CD4-positive, alpha-beta T cell treated with Interleukin-10 for 1 hour (primary cell): Measurements from ENCODE around the gene IFITM10.
"Not testable (repeated sequence)": the region's sequence is repeated elsewhere in the genome, so short reads cannot be mapped to it uniquely, and the experiment has no call there.

Source experiments
- DNase-seq: peaks from one replicate; pipeline ENCODE4 v3.0.0-alpha.2; 2020

Gene IFITM10

DNA sequence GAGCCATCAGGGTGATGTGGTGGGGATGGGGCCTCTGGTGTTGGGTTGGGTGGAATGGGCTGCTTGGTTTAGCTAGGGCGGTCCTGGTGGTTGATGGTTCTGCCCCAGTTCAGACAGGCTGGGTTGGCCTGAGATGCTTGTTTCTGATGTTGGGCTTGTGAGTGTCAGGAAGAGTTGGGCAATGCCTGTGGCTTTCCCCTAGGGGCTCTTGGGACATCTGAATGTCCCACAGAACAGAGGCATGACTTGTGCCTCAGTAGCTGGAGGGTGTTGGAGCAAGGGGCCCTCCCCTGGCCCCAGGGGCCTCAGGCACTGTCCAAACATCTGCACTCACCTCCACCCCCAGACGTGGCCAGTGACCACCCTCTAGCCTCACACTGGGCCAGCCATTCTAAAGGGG is 27.3 kb upstream of the IFITM10 start:
- no peak for DNase-seq

DNA sequence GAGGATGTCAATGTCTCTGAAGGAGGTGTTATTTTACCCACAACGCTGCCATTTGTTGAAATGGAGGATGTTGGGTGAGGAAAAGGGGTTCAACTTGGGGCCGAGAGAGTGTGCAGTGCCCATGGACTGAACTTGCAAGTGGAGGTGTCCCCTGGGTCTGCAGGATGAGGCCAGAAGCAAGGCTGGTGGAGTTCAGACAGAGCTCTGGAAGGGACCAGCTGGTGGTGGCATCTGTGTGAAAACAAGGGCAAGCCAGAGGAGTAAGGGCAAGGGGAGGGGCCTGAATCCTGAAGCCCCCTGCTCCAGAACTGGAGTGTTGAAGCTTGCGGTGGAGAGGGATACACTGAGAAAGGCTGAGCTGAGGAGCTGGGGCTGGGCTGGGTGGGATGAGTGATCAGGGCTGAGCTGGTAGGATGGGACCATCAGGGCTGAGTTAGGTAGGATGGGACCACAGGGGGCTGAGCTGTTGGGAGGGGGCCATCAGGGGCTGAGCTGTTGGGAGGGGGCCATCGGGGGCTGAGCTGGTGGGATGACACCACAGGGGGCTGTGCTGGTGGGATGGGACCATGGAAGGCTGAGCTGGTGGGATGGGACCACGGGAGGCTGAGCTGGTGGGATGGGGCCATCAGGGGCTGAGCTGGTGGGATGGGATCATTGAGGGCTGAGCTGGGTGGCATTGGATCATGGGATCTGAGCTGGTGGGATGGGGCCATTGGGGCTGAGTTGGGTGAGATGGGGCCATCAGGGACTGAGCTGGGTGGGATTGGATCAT is 26.7 kb upstream of the IFITM10 start:
- DNase-seq = no peak

DNA sequence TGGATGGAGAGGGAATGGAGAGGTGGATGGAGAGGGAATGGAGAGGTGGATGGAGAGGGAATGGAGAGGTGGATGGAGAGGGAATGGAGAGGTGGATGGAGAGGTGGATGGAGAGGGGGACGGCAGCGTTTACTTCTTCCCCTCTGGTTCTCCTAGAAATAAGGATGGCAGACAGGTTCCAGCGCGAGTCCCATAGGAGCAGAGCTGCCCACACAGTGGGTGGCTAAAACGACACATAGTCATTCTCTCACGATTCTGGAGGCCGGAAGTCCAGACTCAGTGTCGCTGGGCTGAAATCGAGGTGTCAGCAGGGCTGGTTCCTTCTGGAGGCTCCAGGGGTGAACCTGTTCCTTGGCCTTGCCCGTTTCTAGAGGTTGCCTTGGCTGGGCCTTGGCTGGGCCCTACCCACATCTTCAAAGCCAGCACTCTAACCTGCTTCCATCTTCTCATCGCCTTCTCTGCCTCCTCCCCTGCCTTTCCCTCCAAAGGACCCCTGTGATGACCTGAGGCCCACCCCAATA is 26.0 kb upstream of the IFITM10 start:
- no peak for DNase-seq

DNA sequence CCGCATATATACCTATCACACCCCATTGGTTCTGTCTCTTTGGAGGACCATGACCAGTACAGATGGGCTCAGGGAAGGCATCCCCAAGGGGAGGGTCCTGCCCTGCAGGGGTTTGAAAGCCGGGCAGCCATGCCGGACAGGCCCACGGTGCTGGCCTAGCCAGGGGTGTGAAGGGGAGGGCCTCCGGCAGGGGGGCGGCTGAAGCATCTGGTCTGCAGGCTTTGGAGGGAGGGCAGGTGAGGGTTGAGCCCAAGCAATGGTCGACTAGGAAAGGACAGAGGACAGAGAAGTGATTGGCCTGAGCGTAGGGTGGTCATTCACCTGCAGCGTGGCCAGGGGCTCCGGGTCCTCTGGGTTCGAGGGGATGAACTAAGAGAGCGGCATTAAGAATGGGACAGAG is 24.5 kb upstream of the IFITM10 start:
- DNase-seq = no peak

DNA sequence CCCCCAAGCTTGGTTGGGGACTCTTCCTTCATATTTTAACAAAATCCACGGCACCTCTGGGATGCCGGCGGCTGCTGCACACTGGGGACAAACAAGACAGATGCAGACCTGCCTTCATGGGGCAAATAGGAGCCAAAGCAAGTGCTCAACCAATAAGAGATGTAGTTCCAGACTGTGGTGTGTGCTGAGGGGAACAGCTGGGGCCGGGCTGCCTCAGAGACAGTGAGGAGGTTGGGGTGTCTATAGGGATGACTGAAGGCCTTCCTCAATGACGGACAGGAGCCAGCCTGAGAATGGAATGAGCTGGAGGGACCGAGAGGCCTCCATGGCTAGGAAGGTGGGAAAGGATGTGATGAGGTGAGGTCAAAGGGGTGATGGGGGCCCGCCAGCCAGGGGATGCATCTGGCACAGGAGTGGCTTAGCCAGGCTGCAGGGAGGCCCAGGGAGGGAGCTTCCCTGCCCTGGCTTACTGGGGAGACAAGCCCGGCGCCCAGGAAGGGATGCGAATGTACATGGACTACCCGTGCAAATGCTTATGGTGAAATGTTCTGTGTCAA is 23.7 kb upstream of the IFITM10 start:
- no peak for DNase-seq

DNA sequence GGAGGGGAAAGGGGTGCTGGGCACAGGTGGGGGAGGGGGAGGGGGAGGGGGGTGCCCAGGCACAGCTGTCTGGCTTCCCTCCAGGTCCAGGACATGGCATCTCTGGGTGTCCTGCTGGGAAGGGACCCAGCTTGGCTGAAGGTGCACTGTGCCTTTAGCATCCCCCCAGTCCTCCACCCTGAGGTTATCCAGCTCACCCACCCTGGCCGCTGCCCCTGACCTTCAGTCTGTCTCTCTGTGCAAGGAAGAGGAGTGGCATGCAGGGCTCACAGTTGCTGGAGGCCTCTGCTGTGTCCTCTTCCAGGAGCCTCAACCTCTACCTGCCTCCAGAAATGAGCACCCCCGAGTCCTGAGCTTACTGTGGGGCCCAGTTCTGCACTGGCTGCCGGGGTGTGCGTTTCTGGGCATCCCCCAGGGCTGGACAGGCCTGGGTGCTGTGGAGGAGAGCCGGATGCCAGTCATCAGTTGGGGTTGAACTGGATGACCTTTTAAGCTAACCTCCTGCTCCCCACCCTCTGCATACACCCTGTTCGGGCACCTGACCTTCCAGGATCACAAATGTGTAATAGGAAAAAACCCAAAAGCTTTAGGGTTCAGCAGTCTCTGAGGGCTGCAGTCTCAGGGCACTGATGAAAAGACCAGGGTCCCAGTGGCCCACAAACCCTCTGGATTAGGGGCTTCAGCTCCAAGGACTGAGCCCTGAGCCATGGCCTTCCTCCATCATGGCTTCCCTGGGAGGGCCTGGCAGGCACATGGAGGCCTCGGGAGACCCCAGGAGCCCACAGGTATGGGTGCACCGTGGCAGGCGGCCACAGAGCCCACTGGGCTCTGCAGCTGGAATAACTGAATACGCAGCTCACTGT is 23.0 kb upstream of the IFITM10 start:
- no peak for DNase-seq

DNA sequence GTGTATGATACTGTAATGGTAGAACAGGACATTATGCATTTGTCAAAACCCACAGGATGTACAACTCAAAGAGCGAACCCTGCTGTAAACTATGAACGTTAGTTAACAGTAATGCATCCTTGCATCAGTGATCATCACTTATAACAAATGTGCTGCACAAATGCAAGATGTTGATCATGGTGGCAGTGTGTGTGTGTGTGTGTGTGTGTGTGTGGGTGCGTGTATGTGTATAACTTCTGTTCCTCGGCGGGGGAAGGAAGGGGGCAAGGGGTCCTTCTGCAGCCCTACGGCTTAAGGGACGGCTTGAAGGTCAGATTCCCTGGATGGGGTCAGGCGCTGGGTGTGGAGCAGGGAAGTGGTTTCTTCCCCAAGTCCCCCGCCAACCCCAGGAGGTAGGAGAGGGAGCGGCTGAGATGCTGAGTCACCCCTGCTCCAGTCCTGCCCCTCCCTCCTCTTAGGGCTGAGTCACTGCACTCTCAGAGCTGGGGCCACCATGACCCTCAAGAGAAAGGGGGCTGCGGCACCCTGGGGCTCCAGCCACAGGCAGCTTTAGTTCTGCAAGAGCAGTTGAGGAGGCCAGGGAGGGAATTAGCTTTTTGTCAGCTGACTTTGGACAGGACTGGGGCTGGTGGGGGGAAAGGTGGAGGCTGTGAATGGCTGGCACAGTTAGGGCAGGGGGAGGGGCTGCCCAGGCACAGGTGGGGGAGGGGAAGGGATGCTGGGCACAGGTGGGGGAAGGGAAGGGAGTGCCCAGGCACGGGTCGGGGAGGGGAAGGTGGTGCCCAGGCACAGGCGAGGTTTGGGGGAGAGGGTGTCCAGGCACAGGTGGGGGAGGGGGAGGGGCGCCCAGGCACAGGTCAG is 22.1 kb upstream of the IFITM10 start:
- DNase-seq = peak; percentile 42

DNA sequence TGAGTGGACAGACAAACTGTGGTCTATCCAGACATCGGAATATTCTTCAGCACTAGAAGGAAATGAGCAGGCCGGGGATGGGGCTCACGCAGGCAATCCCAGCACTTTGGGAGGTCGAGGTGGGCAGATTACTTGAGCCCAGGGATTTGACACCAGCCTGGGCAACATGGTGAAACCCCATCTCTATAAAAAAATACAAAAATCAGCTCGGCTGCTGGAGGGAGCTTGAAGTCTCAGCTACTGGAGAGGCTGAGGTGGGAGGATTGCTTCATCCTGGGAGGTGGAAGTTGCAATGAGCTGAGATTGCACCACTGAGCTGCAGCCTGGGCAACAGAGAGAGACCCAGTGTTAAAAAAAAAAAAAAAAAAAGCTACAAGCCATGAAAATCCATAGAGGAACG is 21.3 kb upstream of the IFITM10 start:
- no peak for DNase-seq

DNA sequence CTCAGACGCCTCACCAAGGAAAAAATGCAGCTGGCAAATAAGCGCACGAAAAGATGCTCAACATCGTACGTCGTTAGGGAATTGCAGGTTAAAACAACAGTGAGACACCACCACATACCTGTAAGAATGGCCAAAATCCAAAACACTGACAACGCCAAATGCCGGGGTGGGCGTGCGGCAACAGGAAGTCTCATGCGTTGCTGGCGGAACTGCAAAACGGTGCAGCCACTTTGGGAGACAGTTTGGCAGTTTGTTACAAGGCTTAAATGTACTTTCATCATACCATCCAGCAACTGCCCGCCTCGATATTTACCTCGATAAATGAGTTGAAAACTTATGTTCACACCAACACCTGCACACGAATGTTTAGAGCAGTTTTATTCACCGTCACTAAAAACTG is 20.9 kb upstream of the IFITM10 start:
- no peak for DNase-seq

DNA sequence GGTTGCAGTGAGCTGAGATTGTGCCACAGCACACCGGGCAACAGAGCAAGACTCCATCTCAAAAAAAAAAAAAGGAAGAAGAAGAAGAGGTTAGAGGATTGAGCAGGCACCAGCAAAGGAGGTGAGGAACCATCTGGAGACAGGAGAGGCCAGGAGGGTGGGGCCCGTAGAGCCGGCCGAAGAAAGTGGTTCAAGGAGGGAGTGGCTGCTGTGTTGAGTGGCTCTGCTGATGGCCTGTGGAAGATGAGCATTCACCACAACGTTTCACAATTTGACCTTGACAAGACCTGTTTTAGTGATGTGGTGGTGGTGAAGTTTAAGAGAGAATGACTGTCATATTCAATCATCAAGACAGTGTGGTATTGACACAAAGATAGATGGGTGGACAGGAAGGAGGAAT is 20.1 kb upstream of the IFITM10 start:
- DNase-seq = no peak

DNA sequence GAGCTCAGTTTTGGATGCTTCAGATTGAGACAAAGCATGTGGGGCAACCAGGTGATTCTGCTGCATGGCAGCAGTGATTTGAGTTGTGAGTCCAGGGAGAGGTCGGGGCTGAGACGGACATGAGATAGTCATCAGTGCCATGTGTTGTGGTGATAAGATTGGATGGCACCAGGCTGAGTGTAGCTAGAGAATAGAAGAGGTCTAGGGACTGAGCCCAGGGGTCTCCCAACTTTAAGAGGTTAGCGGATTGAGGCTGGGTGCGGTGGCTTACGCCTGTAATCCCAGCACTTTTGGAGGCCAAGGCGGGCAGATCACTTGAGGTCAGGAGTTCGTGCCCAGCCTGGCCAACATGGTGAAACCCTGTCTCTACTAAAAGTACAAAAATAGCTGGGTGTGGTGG is 19.7 kb upstream of the IFITM10 start:
- DNase-seq = no peak

DNA sequence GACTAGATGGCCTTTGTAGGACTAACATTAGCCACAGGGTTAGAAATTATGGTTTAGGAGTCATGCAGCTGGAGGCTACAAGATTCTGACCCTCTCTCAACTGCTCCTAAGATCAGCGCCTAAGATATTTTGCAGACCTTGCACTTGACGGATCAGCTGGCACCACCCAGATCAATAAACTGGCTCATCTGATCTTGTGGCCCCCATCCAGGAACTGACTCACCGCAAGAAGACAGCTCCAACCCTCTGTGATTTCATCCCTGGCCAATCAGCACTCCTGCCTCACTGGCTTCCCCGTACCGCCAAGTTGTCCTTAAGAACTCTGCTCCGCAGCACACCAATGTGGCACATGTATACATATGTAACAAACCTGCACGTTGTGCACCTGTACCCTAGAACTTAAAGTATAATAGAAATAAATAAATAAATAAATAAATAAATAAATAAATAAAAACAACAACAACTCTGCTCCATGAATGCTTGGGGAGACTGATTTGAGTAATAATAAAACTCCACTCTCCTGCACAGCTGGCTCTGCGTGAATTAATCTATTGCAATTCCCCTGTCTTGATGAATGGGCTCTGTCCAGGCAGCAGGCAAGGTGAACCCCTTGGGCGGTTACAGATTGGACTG is 19.0 kb upstream of the IFITM10 start:
- not testable (repeated sequence) for DNase-seq

DNA sequence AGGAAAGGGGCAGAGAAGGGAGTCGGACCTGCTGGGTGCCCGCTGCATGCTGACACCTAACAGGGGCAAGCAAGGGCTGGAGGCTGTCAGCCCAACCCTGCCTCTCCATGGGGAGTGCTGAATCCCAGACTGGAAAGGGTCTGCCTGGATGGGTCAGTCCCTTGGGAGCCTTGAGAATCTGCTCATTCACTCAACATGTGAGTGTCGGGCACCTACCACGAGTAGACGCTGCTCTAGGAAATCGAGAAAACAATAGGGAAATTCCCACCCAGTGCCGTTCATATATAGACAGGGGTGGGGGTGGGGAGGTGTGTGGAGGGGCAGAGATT is 17.7 kb upstream of the IFITM10 start:
- no peak for DNase-seq

DNA sequence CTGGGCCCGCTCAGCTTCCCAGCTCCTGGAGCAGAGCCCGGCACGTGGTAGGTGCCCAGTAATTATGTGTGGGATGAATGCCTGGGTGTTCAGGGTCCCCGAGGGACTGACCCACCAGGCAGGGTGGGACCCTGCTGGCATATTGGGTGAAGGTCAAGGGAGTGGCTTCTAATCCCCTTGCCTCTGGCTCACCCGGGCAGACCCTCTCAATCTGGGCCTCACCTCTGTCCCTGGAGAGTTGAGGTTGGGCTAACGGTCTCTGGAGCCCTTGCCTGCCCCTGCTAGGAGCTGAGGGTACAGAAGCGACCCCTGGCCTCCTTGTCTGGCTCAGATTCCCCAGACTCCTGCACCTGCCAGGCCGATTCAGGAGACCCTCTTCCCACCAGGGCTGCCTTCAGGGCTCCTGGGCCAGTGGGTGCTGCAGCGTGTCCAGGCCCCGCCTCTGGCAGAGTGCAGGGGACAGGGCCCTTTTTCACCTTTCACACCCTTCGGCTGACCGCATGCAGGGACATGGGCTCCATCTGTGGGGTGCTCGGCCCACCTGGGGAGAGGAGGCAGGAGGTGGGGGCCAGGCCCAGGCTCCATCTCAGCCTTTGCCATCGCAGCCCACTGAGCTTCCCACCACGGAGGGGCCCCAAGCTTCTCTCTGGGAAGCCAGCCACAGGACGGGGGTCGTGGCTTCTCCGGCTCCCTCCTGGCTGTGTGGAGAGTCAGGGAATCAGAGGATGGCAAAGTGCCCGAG is 17.2 kb upstream of the IFITM10 start:
- no peak for DNase-seq

DNA sequence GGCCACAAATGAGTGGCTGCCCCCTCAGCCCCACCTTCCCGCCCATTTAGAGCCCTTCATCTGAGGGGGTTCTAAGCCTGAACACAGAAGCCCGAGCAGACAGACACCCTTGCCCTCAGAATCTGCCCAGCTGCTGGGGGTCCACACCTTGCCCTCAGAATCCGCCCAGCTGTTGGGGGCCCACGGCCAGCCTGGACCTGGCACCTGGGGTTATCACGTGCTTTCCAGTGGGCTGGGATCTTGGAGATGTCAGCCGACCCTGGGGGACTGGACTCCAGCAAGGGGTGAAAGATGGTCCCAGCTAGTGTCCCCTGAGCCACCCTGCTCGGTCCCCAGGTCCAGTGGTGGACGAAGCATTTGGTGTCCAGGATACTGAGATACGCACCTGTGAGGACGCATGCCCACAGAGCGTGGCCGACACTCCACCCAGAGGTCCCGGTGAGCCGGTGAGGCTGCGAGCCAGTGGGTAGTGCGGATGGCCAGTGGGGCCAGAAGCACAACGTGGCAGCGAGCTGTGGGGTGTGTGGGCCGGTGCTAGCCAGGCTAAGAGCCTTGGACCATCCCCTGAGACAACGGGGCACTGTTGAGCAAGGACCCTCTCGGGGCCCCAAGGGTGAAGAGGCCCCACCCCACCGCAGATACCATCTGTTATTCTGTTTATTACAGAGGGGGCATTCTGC is 16.5 kb upstream of the IFITM10 start:
- no peak for DNase-seq

DNA sequence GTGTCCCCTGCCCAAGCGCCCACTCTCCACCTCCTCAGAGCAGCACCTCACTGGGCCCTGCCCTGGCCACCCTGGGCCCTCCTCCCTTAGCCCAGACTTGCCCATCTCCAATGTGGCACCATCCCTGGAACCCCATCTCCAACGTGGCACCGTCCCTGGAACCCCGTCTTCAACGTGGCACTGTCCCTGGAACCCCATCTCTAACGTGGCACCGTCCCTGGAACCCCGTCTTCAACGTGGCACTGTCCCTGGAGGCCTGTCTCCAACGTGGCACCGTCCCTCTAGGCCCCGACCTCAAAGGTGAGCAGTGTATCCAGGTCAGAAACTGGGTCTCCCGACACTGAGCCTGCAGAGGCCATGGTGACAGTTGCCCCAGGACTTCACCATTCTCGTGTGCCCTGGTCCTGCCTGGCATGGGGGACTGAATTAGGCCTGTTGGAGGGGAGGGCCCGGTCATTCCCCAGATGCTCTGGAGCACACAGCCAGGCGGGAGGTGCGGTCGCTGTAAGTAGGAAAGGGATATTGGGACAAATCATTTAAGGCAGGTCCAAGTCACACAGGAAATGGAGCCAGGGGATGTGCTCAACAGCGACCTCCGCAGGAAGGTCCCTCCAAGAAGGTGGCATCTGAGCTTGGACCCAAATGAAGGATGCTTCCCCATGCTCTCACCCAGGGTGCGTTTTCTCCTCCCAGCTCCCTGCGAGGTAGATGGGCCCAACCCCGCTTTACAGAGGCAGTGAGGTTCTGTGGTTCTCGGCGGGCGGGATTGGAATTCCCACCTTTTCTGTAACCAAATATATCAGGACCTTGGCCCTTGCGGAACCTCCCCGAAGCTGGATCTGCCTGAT is 15.7 kb upstream of the IFITM10 start:
- no peak for DNase-seq

DNA sequence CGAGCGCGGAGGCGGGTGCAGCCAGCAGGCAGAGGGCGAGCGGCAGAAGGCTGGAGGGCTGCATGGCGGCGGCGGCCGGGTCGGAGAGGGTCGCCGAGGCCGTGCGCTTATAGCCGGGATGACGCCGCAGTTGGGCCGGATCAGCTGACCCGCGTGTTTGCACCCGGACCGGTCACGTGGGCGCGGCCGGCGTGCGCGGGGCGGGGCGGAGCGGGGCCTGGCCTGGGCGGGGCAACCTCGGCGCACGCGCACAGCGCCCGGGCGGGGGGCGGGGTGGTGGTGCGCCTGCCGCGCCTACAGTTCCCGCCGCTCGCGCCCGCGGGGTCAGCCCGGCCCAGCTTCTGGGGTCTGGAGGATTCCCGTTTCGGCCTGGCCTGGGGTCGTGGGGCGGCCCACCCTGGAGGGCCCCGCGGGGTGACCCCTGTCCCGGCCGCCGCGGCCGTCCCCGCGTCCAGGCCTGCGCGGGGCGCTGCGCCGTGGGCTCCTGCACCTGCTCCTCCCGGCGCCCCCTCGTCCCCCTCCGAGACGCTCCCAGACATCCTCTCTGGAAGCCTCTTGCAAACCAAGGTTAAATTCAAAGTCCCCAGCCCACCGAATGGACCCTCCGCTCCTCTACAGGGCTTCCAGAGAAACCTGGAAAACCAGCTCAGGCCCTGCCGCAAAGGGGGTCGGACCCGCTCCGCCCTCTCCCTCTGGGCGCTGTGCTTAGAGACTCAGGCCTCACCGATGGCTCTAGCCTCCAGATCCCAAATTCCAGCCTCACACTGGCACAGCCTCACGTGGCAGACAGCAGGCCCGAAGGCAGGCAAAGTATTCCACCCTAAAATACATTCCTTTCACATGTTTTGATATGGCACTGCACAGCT is 13.6 kb upstream of the IFITM10 start, which contains the start of gene CTSD:
TSS of gene CTSD (minus strand) at position 132 of the 866 bp plus-strand sequence. CDS start at position 64, 68 bp downstream.
- peak; percentile 88 for DNase-seq

DNA sequence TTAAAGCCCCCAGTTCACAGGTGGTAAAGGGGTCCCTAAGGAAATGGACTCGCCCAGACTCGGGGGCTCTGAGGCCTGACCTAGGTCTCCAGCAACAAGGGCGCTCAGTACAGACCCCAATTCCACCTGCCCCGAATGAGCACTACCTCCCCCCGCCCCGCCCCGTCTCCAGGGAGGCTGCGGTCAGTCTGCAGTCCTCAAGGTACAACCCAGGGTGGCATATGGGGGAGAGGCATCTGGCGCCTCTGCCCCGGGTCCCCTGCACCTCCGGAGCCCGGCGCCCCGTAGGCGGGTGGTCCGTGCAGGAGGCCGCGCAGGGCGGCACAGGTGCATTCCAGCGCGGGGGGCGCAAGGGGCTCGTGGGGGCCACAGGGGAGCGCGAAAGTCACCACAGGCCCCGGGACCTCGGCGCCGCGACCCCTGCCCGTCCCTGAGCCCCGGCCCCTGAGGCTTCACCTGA is 13.0 kb upstream of the IFITM10 start:
- no peak for DNase-seq
